DOHH2 (cell line): ENCODE measurements around the gene DNASE1.

Source experiments
- H3F3A ChIP-seq: fragments of 200-600 bp; sonication (generic), shearing (Covaris generic); 2 replicates; pipeline ENCODE4 v1.6.0; 2016; ENCODE audit warnings: antibody characterized with exemption, mild to moderate bottlenecking; ENCODE audit not compliant: control insufficient read depth, insufficient read depth
- H3K27ac ChIP-seq: fragments of 200-600 bp; sonication (generic); 2 replicates; pipeline ENCODE4 v1.5.1; 2014; ENCODE audit warnings: low read depth, mild to moderate bottlenecking, low read length, moderate library complexity
- H3K27me3 ChIP-seq: fragments of 200-600 bp; sonication (generic); 2 replicates; pipeline ENCODE4 v1.6.1; 2014; ENCODE audit warnings: mild to moderate bottlenecking, low read length, mixed read lengths; ENCODE audit not compliant: control insufficient read depth
- H3K36me3 ChIP-seq: fragments of 200-600 bp; sonication (generic); 2 replicates; pipeline ENCODE4 v1.6.1; 2014; ENCODE audit warnings: mild to moderate bottlenecking, low read length, moderate library complexity, mixed read lengths; ENCODE audit not compliant: control insufficient read depth
- H3K4me1 ChIP-seq: fragments of 200-600 bp; sonication (generic); 2 replicates; pipeline ENCODE4 v1.6.1; 2014; ENCODE audit warnings: mild to moderate bottlenecking, low read length, mixed read lengths; ENCODE audit not compliant: control insufficient read depth
- H3K4me2 ChIP-seq: fragments of 200-600 bp; sonication (generic); 2 replicates; pipeline ENCODE4 v1.6.0; 2014; ENCODE audit warnings: mild to moderate bottlenecking, low read length, moderate library complexity
- H3K4me3 ChIP-seq: fragments of 200-600 bp; sonication (generic); 2 replicates; pipeline ENCODE4 v1.5.1; 2014; ENCODE audit warnings: mild to moderate bottlenecking, low read length, mixed read lengths
- H3K79me2 ChIP-seq: fragments of 200-600 bp; sonication (generic); 2 replicates; pipeline ENCODE4 v1.6.1; 2014; ENCODE audit warnings: mild to moderate bottlenecking, low read length, mixed read lengths; ENCODE audit not compliant: control insufficient read depth
- H3K9me2 ChIP-seq: fragments of 200-600 bp; sonication (generic); replicated peaks from 2 replicates; pipeline ENCODE4 v1.6.1; 2014; ENCODE audit warnings: mild to moderate bottlenecking, low read length, mixed read lengths; ENCODE audit not compliant: control insufficient read depth
- H3K9me3 ChIP-seq: fragments of 200-600 bp; sonication (generic); 2 replicates; pipeline ENCODE4 v1.6.1; 2014; ENCODE audit warnings: antibody characterized with exemption, low read length, mixed read lengths; ENCODE audit not compliant: control insufficient read depth, insufficient read depth
- H4K20me1 ChIP-seq: fragments of 200-600 bp; sonication (generic); 2 replicates; pipeline ENCODE4 v1.6.0; 2014; ENCODE audit warnings: low read depth, mild to moderate bottlenecking, antibody characterized with exemption, low read length, moderate library complexity; ENCODE audit not compliant: control insufficient read depth, insufficient read depth
- EZH2phosphoT487 ChIP-seq: fragments of 200-600 bp; sonication (generic); IDR thresholded peaks from 2 replicates; pipeline ENCODE4 v1.6.1; 2017; ENCODE audit warnings: borderline replicate concordance, mild to moderate bottlenecking, antibody characterized with exemption, low read length, moderate library complexity, mixed read lengths
- TF ChIP-seq, protein P1 (sequence below): fragments of 200-600 bp; sonication (generic); IDR thresholded peaks from one replicate; pipeline ENCODE4 v1.5.1; 2014; ENCODE audit warnings: antibody characterized with exemption, mild to moderate bottlenecking, low read depth, low read length; ENCODE audit not compliant: poor library complexity, severe bottlenecking

DNASE1 gene

DNA sequence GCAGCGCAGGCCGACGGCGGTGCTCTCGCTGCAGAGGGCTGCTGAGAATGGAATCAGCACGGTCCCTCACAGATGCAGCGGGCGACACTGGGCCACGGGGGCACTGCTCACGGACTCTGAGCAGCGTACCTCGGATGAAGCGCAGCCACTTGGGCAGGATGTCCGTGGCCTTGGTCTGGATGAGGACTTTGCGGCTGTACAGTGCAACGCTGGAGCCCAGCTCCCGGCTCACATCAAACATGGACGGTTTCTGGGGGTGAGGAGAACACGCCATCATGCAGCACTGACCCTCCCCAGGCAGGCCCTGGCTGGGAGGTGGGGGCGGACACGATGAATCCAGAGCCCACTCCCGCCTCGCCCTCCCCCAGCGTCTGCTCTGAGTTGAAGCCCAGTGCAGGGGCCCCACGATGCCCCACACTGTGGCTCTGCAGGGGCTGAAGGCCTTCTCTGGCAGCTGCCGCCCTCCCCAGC lies 18.1 kb downstream of the DNASE1 start:
- peaks cover 82% of the 10 kb centered on the region for H3K36me3 ChIP-seq

DNA sequence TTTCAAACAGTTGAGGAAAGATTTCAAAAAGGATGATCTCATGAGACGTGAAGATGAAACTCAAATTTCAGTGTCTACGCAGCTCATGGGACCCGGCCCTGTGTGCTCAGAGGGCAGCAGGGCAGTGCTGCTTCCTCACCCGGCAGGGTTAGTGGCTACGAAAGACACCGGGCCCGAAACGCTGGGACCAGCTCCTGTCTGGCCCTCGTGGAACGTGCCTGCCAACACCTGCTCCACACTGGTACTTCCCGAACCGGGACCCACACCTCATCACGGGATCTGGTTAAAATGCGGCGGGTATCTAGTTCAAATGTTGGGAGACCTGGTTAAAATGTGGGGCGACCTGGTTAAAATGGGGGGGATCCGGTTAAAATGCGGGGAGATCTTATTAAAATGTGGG lies 18.7 kb downstream of the DNASE1 start:
- no peaks in the 10 kb centered on the region for H3K4me1 ChIP-seq
- H3K27me3 ChIP-seq, result no peaks in the 10 kb centered on the region
- H3F3A ChIP-seq, result no peaks in the 10 kb centered on the region
- H4K20me1 ChIP-seq, result no peaks in the 10 kb centered on the region
- no peak overlapping the region for H3K4me3 ChIP-seq
- no peak overlapping the region for H3K4me2 ChIP-seq
- no peak overlapping the region for H3K27ac ChIP-seq
- H3K36me3 ChIP-seq, result peaks cover 88% of the 10 kb centered on the region
- H3K9me3 ChIP-seq, result no peaks in the 10 kb centered on the region
- TF ChIP-seq, protein P1, sequence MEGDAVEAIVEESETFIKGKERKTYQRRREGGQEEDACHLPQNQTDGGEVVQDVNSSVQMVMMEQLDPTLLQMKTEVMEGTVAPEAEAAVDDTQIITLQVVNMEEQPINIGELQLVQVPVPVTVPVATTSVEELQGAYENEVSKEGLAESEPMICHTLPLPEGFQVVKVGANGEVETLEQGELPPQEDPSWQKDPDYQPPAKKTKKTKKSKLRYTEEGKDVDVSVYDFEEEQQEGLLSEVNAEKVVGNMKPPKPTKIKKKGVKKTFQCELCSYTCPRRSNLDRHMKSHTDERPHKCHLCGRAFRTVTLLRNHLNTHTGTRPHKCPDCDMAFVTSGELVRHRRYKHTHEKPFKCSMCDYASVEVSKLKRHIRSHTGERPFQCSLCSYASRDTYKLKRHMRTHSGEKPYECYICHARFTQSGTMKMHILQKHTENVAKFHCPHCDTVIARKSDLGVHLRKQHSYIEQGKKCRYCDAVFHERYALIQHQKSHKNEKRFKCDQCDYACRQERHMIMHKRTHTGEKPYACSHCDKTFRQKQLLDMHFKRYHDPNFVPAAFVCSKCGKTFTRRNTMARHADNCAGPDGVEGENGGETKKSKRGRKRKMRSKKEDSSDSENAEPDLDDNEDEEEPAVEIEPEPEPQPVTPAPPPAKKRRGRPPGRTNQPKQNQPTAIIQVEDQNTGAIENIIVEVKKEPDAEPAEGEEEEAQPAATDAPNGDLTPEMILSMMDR, result no peak
- TF ChIP-seq EZH2phosphoT487, result no peak
- no peaks in the 10 kb centered on the region for H3K9me2 ChIP-seq
- no peaks in the 10 kb centered on the region for H3K79me2 ChIP-seq

More for the DNA sequence above, 18.1 kb downstream of the DNASE1 start:
- Histone ChIP-seq H3K27me3 (no peaks in the 10 kb centered on the region), H3K27ac (no peak overlapping the region), H3K9me3 (no peaks in the 10 kb centered on the region), H3K4me1 (no peaks in the 10 kb centered on the region), H3K4me2 (no peak overlapping the region), H3K4me3 (no peak overlapping the region), H3K79me2 (no peaks in the 10 kb centered on the region), H3K9me2 (no peaks in the 10 kb centered on the region), H4K20me1 (no peaks in the 10 kb centered on the region), H3F3A (no peaks in the 10 kb centered on the region)
- no peak for TF ChIP-seq EZH2phosphoT487
- TF ChIP-seq, protein P1, result no peak

- Histone ChIP-seq H3K9me2 (no peaks in the 10 kb centered on the region), H3K9me3 (no peaks in the 10 kb centered on the region), H3K27ac (no peak overlapping the region), H3F3A (no peaks in the 10 kb centered on the region), H3K27me3 (no peaks in the 10 kb centered on the region), H4K20me1 (no peaks in the 10 kb centered on the region), H3K36me3 (peaks cover 85% of the 10 kb centered on the region), H3K4me3 (no peak overlapping the region), H3K79me2 (no peaks in the 10 kb centered on the region), H3K4me1 (no peaks in the 10 kb centered on the region), H3K4me2 (no peak overlapping the region)
- no peak for TF ChIP-seq EZH2phosphoT487
- TF ChIP-seq, protein P1, result no peak
These were observed 19.3 kb downstream of the DNASE1 start for GRCh38 chr16:3673676-3674377.
